AG09319 (cell line): Measurements from ENCODE around the gene HLA-DRB1.

Experiments used
- DNase-seq: peaks from one replicate; pipeline ENCODE4 v3.0.0-alpha.2; 2010; ENCODE audit warnings: low read depth; ENCODE audit errors: extremely low read depth
- CTCF ChIP-seq: IDR thresholded peaks from 2 replicates; pipeline ENCODE4 v1.5.1; 2011; ENCODE audit warnings: low read depth, mild to moderate bottlenecking, inconsistent platforms, low read length, moderate library complexity

Gene HLA-DRB1

GRCh38 chr6:32608362-32608761 lies 18.7 kb upstream of the HLA-DRB1 start:
- no peak for DNase-seq

GRCh38 chr6:32607988-32608298 lies 18.3 kb upstream of the HLA-DRB1 start:
- DNase-seq, result no peak
- no peak for TF ChIP-seq CTCF

More at GRCh38 chr6:32608362-32608761, 18.7 kb upstream of the HLA-DRB1 start:
- TF ChIP-seq CTCF, result no peak

- no peak for DNase-seq
These were observed 17.8 kb upstream of the HLA-DRB1 start for GRCh38 chr6:32607263-32607987.

GRCh38 chr6:32604434-32604877 lies 14.8 kb upstream of the HLA-DRB1 start:
- DNase-seq, result no peak

More at GRCh38 chr6:32607263-32607987, 17.8 kb upstream of the HLA-DRB1 start:
- no peak for TF ChIP-seq CTCF

GRCh38 chr6:32603888-32604287 lies 14.2 kb upstream of the HLA-DRB1 start:
- TF ChIP-seq CTCF, result no peak
- no peak for DNase-seq

More at GRCh38 chr6:32604434-32604877, 14.8 kb upstream of the HLA-DRB1 start:
- TF ChIP-seq CTCF, result no peak

GRCh38 chr6:32603222-32603621 lies 13.6 kb upstream of the HLA-DRB1 start:
- no peak for DNase-seq

More at GRCh38 chr6:32603222-32603621, 13.6 kb upstream of the HLA-DRB1 start:
- no peak for TF ChIP-seq CTCF
